ENCODE results near the gene CD55.

DNA sequence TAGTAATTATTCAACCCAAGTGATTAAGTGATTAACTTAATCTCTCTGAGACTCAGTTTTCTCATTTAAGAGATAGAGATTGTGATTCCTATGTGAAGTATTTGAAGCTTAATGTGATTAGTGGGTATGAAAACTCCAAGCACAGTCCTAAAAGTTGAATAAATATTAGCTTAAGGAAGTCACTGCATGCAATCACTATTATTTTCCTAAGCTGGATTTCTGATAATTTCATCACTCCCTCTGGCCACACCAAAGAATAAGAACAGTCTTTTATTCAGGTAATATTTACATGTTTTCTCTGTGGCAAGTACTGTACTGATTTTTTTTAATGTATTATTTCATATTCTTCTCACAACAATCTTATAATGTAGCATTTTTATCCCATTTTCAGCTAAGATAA is 31.1 kb downstream of the CD55 start:
- TF ChIP-seq STAT1 (IDR thresholded peaks at IDR 0.05; ENCODE audit: unreplicated experiment) (no peak), CREB1 (CRISPR knock-in tag; IDR thresholded peaks at IDR 0.05; ENCODE audit: low read depth) (no peak), CTCF (conservative IDR thresholded peaks at IDR 0.05; ENCODE audit: low read depth in 2 of 2) (no peak), ETS1 (IDR thresholded peaks at IDR 0.05) (no peak), EZH2phosphoT487 (IDR thresholded peaks at IDR 0.05; ENCODE audit: unreplicated experiment) (no peak), POLR2AphosphoS5 (IDR thresholded peaks at IDR 0.05; ENCODE audit: low read depth) (no peak)

Measured in GM23338 (cell line).